Subcutaneous abdominal adipose tissue (tissue), 5 donors: ENCODE results near the gene LPCAT2.

ENCODE experiments used
- H3K27ac ChIP-seq: one replicate; pipeline ENCODE4 v1.7.0; 2013; ENCODE audit warnings: low read depth, mild to moderate bottlenecking, inconsistent platforms, low read length, moderate library complexity
- H3K27me3 ChIP-seq, 5 donors: one replicate each; pipeline ENCODE4 v1.7.0; 2013; ENCODE audit warnings: low read length in 5 of 5, inconsistent platforms in 1 of 5; ENCODE audit not compliant: control insufficient read depth in 5 of 5, insufficient read depth in 4 of 5
- H3K36me3 ChIP-seq, 5 donors: one replicate each; pipeline ENCODE4 v1.7.0; 2013; ENCODE audit warnings: low read length in 5 of 5; ENCODE audit not compliant: control insufficient read depth in 5 of 5, insufficient read depth in 5 of 5
- H3K4me1 ChIP-seq, 5 donors: one replicate each; pipeline ENCODE4 v1.7.0; 2013; ENCODE audit warnings: low read length in 5 of 5, mild to moderate bottlenecking in 3 of 5, moderate library complexity in 1 of 5; ENCODE audit not compliant: control insufficient read depth in 5 of 5, insufficient read depth in 5 of 5
- H3K4me3 ChIP-seq, 5 donors: one replicate each; pipeline ENCODE4 v1.7.0; 2013; ENCODE audit warnings: low read length in 5 of 5, low read depth in 1 of 5
- H3K9ac ChIP-seq, 5 donors: one replicate each; pipeline ENCODE4 v1.7.0; 2013; ENCODE audit warnings: low read length in 5 of 5, mild to moderate bottlenecking in 4 of 5, moderate library complexity in 3 of 5
- H3K9me3 ChIP-seq, 5 donors: one replicate each; pipeline ENCODE4 v1.7.0; 2013; ENCODE audit warnings: low read length in 5 of 5; ENCODE audit not compliant: control insufficient read depth in 5 of 5
- donor health status: healthy.
- donor health status: healthy.
- donor health status: healthy.
- donor health status: healthy.
- donor health status: healthy.

LPCAT2 gene

GRCh38 chr16:55500530-55501011 is 8.3 kb upstream of the LPCAT2 start:
- Histone ChIP-seq H3K9ac (no peak overlapping the region), H3K27ac (no peak overlapping the region), H3K27me3 (peaks cover 0 to 3% (median 0%) of the 10 kb centered on the region in 5 donors), H3K4me3 (no peak overlapping the region), H3K36me3 (peaks cover 0 to 20% (median 9%) of the 10 kb centered on the region in 5 donors), H3K4me1 (peaks cover 11 to 50% (median 33%) of the 10 kb centered on the region in 5 donors), H3K9me3 (no peaks in the 10 kb centered on the region)

- Histone ChIP-seq H3K27ac (no peak overlapping the region), H3K9me3 (no peaks in the 10 kb centered on the region), H3K27me3 (peaks cover 0 to 3% (median 0%) of the 10 kb centered on the region in 5 donors), H3K4me3 (no peak overlapping the region), H3K4me1 (peaks cover 11 to 40% (median 33%) of the 10 kb centered on the region in 5 donors), H3K9ac (no peak overlapping the region), H3K36me3 (peaks cover 0 to 24% (median 7%) of the 10 kb centered on the region in 5 donors)
These were observed 7.1 kb upstream of the LPCAT2 start for GRCh38 chr16:55501549-55502322.

DNA sequence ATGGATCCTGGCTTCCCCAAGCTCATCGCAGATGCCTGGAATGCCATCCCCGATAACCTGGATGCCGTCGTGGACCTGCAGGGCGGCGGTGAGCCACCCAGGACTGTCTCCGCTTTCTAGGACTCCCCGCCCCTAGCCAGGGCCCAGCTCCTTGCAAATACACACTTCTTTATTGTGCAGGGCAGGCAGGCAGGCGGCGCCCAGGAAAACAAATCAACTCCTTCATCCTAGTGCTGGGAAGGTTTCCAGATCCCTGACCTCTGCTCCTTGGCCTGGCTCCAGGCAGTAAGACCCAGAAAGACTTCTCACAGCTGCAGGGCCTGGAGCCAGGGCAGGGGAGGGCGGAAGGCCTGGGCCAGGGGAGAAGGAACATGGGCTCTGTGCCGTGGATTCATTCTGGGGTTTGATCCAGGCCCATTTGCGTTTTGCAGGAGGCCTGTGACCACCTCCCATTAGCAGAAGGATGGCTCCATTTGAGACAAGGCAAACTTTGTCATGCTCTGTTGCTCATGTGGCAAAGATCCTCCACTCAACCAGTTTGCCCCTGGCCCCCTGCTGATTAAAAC is 6.0 kb upstream of the LPCAT2 start:
- Histone ChIP-seq H3K36me3 (peaks cover 0 to 20% (median 7%) of the 10 kb centered on the region in 5 donors), H3K9ac (peak overlapping the region in 1 of 5 donors; percentile 40), H3K9me3 (no peaks in the 10 kb centered on the region), H3K4me1 (peaks cover 11 to 40% (median 33%) of the 10 kb centered on the region in 5 donors), H3K27me3 (peaks cover 0 to under 1% (median 0%) of the 10 kb centered on the region in 5 donors), H3K4me3 (no peak overlapping the region), H3K27ac (no peak overlapping the region)

DNA sequence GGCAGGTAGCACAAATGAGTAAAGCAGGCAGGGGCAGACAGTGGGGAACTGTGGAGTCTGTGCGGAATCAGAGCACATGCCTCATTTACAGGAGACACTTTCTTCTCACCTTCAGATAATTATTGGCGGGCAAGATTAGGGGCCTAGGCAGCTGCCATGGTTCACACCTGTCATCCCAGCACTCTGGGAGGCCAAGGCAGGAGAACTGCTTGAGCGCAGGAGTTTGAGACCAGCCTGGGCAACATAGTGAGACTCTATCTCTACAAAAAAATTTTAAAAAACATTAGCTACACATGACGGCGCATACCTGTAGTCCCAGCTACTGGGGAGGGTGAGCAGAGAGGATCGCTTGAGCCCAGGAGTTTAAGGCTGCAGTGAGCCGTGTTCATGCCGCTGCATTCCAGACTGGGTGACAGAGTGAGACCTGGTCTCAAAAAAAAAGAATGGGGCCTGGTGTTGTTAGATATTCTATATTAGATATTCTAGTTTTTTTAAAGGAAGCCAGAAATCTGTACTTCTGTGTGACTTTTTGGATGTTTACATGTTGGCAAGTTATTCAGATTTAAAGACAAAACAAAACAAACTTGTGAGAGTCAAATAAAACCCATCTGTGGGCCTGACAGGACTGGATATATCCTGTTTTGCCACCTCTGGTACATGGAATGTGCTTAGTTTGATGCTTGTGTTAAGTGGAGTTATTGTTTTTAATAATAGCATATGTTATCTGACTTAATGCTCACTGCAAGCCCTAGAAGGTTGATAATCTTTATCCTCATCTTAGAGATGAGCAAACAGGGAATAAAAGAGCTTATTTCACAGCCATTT is 4.9 kb upstream of the LPCAT2 start:
- Histone ChIP-seq H3K36me3 (peaks cover 0 to 15% (median 7%) of the 10 kb centered on the region in 5 donors), H3K4me1 (peaks cover 11 to 44% (median 39%) of the 10 kb centered on the region in 5 donors), H3K27ac (no peak overlapping the region), H3K27me3 (no peaks in the 10 kb centered on the region), H3K9ac (no peak overlapping the region), H3K9me3 (no peaks in the 10 kb centered on the region), H3K4me3 (no peak overlapping the region)

GRCh38 chr16:55505333-55506015 is 3.4 kb upstream of the LPCAT2 start:
- Histone ChIP-seq H3K4me1 (peaks cover 11 to 48% (median 38%) of the 10 kb centered on the region in 5 donors), H3K4me3 (no peak overlapping the region), H3K36me3 (peaks cover 0 to 15% (median 7%) of the 10 kb centered on the region in 5 donors), H3K9ac (no peak overlapping the region), H3K27me3 (peaks cover 0 to 4% (median 0%) of the 10 kb centered on the region in 5 donors), H3K9me3 (no peaks in the 10 kb centered on the region), H3K27ac (no peak overlapping the region)

GRCh38 chr16:55506083-55506482 is 2.8 kb upstream of the LPCAT2 start:
- no peak overlapping the region for H3K4me3 ChIP-seq
- no peak overlapping the region for H3K9ac ChIP-seq
- H3K9me3 ChIP-seq: no peaks in the 10 kb centered on the region
- peaks cover 7 to 42% (median 32%) of the 10 kb centered on the region in 5 donors for H3K4me1 ChIP-seq
- no peak overlapping the region for H3K27ac ChIP-seq
- peaks cover 0 to 15% (median 6%) of the 10 kb centered on the region in 5 donors for H3K36me3 ChIP-seq
- peaks cover 0 to 4% (median 0%) of the 10 kb centered on the region in 5 donors for H3K27me3 ChIP-seq

GRCh38 chr16:55506708-55507107 is 2.2 kb upstream of the LPCAT2 start:
- H3K27me3 ChIP-seq: peaks cover 0 to 4% (median 0%) of the 10 kb centered on the region in 5 donors
- H3K4me3 ChIP-seq: no peak overlapping the region
- no peak overlapping the region for H3K27ac ChIP-seq
- peaks cover 7 to 36% (median 27%) of the 10 kb centered on the region in 5 donors for H3K4me1 ChIP-seq
- peaks cover 0 to 12% (median 6%) of the 10 kb centered on the region in 5 donors for H3K36me3 ChIP-seq
- no peak overlapping the region for H3K9ac ChIP-seq
- no peaks in the 10 kb centered on the region for H3K9me3 ChIP-seq

DNA sequence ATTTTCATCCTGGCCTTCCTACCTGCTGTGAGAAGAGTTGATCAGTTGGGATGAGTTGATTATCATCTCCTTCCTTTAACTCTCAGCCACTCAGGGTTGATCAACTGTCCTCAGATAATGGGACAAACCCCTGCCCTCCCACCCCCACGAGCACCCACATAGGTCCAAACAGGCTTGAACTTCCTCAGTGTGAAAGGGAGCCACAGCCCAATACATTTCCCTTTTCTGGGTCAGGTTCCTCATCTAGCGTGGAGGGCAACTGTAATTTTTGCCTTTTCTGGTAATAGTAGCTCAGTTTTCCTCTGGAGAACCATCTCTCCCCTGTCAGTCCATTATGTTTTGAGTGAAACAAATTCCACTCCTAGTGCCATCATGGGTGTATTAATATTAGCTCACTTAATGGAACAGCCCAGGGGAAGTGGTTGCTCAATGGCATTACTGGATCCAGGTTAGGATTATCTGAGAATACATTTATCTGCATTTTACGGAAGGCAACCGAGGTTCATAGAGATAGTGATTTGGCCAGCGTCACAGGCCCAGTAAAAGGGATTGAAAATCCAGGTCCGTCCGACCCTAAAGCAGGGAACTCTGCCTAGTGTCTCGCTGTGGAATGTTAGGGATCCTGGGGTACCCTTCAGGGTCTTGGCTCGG is 476 bp upstream of the LPCAT2 start:
- Histone ChIP-seq H3K27me3 (peaks cover 0 to 4% (median 0%) of the 10 kb centered on the region in 5 donors), H3K9ac (peak overlapping the region in 1 of 5 donors; percentile 59)

More for the DNA sequence above, 476 bp upstream of the LPCAT2 start:
- H3K36me3 ChIP-seq: peaks cover 0 to 12% (median 6%) of the 10 kb centered on the region in 5 donors
- no peak overlapping the region for H3K27ac ChIP-seq
- peaks cover 0 to 20% (median 11%) of the 10 kb centered on the region in 5 donors for H3K4me1 ChIP-seq
- peak overlapping the region; percentile 51 to 78 (median 70) for H3K4me3 ChIP-seq
- H3K9me3 ChIP-seq: peaks cover 3 to 10% (median 5%) of the 10 kb centered on the region in 5 donors
